NCI-H146 treated with DMSO at 0.1 percent for 48 hours (cell line): ENCODE data around the gene ATG14.
"Not testable (repeated sequence)": the region's sequence is repeated elsewhere in the genome, so short reads cannot be mapped to it uniquely, and the experiment has no call there.

Experiments used
- DNase-seq: peaks from one replicate; lab custom pipeline; 2025; ENCODE audit not compliant: unreplicated experiment; lab: John Stamatoyannopoulos, UW

Gene ATG14

GRCh38 chr14:55411426-55412389 is at the start of gene ATG14:
TSS of gene ATG14 (minus strand) at chr14:55411830. CDS start at chr14:55411822, 8 bp downstream.
- peak; percentile 58 for DNase-seq

GRCh38 chr14:55458800-55459515 is 47.3 kb upstream of the ATG14 start:
- DNase-seq: no peak

- DNase-seq: no peak
Observed at GRCh38 chr14:55457496-55457895, 45.9 kb upstream of the ATG14 start.

- DNase-seq: not testable (repeated sequence)
Observed at GRCh38 chr14:55456411-55456810, 44.8 kb upstream of the ATG14 start.

DNA sequence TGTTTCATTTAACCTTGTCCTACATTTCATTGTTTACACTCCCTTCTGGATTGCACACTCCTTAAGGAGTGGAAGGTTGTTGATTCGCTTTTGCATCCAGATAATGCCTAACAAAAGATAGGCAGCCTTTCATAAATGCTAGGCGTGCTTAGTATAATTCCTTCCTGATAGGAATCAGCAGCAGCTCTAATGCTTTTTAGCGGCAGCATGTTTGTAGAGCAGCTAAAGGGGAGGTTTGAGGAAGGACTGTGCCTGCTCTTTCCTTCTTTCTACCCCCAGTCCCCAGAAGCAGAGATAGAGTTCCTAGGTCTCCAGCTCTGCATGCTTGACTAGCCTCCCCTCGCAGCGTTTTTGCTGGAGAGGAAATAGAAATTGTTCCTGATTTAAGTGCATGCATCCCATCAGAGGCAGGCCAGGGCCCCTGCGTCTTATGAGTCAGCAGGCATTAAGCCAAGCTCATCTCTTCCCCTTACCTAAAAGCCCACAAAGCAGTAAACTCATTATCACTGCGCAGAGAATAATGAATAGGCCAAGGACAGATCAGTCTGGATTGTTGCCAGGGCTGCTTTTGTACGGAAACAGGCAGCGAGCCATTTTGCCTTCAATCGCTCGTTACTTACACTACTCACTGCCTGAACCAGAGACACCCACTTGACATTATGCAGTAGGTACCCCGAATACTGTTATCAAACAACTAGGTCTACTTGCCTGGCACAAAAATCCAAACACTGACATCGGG is 42.8 kb upstream of the ATG14 start:
- DNase-seq: peak; percentile 65

- DNase-seq: no peak
Observed at GRCh38 chr14:55451950-55452349, 40.3 kb upstream of the ATG14 start.

DNA sequence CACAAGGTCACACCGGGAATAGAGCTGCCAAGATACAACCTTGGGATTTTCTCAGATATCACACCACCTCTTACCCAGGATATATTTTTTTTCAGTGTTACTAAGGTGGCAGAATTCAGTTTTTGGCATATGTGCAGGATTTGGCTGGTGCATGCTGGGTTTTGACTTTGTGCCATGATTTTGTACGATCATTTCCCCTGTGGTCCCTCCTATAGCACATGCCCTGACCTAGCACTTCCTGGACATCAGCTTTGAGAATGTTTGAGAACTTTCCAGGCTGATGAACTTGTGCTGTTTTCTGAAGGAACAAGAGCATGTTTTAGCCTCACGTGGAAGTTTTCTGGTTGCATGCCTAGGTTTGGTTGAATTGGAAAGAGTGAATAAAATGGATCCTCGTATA is 39.8 kb upstream of the ATG14 start:
- no peak for DNase-seq

DNA sequence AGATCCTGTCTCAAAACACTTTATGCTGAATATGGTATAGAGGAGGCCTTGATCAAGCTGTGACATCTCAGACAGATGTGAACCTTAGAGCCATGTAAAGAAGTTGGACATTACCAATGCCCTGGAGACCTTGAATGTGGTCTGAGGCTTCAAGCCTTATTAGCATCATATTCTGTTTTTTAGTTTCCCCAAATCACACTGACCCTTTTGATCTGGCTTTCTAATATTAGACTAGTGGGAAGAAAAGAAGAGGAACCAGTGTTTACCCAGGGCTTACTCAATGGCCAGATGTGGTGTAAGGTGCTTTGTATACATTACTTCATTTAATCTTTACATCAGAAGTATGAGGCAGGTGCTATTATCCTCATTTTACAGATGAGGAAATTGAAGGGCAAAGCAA is 39.4 kb upstream of the ATG14 start:
- DNase-seq: no peak

- DNase-seq: no peak
Observed at GRCh38 chr14:55450539-55450938, 38.9 kb upstream of the ATG14 start.

GRCh38 chr14:55450124-55450523 is 38.5 kb upstream of the ATG14 start:
- DNase-seq: no peak

GRCh38 chr14:55449116-55449515 is 37.5 kb upstream of the ATG14 start:
- DNase-seq: no peak

- DNase-seq: no peak
Observed at GRCh38 chr14:55448141-55448614, 36.5 kb upstream of the ATG14 start.

- no peak for DNase-seq
Observed at GRCh38 chr14:55446833-55447232, 35.2 kb upstream of the ATG14 start.

GRCh38 chr14:55446127-55446736 is 34.6 kb upstream of the ATG14 start:
- peak; percentile 37 for DNase-seq

DNA sequence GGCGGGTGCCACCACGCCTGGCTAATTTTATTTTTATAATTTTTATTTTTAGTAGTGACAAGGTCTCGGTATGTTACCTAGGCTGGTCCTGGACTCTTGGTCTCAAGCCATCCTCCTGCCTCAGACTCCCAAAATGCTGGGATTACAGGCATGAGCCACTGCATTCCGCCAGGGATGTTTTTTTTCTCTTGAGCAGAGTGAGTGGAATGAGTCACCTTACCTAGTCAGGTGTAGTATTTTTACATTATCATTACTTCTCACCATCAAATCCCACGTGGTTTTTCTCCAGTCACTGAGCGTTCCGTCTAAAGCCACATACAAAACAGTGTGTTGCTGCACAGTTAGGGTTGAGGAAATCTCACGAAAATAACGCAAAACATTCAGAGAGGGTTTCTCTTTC is 29.7 kb upstream of the ATG14 start:
- no peak for DNase-seq

GRCh38 chr14:55440385-55440784 is 28.8 kb upstream of the ATG14 start, which contains the start of gene TBPL2:
TSS of gene TBPL2 (minus strand) at chr14:55440616. CDS start at chr14:55440449, 167 bp downstream.
- DNase-seq: no peak

DNA sequence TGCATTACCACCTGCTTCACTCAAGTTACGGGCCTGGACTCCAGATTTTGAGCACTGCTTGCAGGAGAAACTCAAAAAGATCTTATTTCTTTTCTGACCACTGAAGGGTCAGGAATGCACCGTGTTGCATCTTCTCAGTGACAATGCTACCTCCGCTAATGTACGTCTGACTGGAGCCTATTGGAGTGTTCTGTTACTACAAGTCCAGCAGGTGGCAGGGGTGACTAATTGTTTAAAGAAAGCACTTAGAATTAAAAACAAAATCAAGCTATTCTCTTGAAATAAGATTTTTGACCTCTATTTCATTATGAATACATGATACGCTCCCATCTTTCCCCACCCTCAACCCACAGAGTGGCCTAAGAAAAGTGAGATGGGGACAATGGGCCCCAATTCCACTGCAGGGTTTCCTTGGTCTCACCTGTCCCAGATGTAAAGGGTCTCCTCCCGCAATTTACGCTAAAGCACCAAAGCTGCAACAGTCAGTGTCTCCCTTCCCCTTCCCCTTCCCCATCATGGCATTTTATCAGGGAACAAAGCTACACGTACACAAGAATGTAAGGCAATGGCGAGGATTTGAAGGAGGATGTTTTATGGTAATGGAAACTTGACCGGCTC is 26.5 kb upstream of the ATG14 start:
- DNase-seq: peak; percentile 45

DNA sequence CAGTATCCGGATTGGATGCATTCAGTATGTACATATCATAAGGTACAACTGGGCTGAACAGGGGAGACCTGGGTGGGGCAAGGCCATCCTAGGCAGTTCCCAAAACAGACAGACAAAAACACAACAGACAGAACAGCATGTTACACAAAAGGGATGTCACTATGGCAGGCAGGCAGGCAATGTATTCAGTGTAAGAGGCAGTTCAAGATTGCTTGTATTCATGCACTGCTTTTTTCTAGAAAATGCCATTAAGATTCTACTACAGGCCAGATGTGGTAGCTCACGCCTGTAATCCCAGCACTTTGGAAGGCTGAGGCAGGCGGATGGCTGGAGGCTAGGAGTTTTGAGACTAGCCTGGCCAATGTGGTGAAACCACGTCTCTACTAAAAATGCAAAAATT is 25.3 kb upstream of the ATG14 start:
- no peak for DNase-seq

GRCh38 chr14:55436519-55436918 is 24.9 kb upstream of the ATG14 start:
- no peak for DNase-seq

DNA sequence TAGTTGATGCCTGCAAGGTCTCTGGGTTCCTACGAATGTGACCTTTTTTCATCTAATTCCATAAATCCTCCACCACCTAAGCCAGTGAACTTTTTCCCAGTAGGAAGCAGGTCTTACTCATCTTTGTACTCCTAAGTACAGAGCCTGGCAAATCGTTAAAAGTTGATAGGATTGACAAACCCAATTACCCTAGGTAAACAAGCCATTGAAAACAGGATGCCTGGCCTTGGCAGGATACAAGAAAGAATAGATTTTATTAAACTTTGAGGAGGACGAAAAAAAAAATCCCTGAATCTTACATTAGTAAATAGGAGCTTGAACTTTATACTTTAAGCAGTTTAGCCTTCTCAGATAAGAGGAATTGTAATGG is 23.2 kb upstream of the ATG14 start:
- no peak for DNase-seq
